NCI-H345 treated with DMSO at 0.1 percent for 48 hours (cell line): ENCODE data around the gene CACNB4.

ENCODE experiments used
- DNase-seq: peaks from one replicate; lab custom pipeline; 2025; ENCODE audit not compliant: unreplicated experiment; lab: John Stamatoyannopoulos, UW

The CACNB4 gene

DNA sequence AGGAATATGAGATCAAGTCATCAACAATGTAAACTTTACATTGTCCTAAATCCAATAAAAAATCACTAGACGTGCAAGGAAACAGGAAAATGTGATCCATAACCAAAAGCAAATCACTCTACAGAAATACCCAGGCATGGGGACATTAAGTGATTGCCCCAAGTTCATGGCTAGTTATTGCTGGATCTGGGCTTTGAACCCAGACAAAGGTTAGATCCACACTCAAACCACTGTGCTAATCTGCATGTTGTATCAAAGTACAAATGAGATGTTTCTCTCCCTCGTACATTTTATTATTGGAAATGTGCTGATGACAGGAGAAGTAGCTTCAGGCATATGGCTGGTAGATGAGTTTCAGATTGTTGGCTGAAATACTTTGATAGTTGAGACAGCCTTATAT, 267.9 kb downstream of the CACNB4 start:
- DNase-seq = no peak

DNA sequence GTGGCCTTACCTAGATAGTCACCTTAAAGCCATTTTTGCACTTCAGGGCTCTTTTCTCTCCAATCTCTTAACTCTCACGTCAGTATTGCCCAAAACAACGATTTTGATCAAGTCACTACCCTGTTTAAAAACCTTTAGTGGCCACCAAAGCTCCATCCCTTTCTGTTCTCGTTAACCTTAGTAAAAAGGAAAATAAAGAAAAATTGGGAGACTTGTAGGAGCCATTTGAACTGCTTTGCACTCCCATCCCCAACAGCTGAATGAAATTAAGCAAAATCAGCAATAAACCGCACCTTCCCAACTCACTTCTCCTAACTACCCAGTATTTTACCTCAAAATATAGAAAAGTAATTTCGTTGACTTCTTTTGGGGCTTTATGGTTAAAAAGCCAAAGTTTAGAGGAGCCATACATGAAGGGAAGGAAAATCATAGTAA, 269.9 kb downstream of the CACNB4 start:
- DNase-seq = no peak

DNA sequence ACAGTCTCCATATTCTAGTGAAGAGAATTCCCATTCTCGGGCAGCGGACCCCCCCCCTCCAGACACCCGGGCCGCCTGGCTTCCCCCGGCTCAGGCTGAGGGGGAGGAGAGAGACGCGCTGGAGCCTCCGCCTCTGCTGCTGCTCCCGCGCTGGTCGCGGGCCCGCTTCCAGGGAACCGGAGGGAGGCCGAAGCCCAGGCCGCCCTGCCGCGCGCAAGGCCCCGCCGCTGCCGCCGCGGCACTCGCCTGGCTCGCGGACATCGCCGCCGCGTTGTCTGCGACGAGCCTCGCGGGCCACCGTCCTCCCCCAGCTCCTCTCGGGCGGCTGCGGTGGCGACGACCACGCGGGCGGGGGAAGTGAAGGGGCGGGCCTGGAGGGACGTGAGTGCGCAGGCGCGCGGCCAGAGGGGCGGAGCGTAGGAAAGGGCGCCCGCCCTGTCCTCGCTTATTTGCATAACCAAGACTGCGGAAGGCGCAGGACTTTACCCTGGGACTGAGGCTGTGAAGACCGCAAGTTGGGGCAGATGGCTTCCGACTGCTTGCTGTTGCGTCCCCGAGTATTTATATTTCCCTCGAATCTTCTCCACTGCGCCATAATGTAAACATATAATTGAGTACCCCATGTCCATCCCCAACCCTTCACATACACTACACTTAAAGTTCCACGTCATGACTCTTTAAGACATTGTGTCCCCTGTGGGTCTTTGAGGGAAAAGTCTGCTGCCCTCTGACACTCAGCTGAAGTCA, 270.5 kb downstream of the CACNB4 start, which contains the start of gene ARL5A:
Gene ARL5A, minus strand, starts transcription at position 279 of the 747 bp plus-strand sequence. Its CDS starts 245 bp downstream, at position 34.
- DNase-seq = peak; percentile 82

DNA sequence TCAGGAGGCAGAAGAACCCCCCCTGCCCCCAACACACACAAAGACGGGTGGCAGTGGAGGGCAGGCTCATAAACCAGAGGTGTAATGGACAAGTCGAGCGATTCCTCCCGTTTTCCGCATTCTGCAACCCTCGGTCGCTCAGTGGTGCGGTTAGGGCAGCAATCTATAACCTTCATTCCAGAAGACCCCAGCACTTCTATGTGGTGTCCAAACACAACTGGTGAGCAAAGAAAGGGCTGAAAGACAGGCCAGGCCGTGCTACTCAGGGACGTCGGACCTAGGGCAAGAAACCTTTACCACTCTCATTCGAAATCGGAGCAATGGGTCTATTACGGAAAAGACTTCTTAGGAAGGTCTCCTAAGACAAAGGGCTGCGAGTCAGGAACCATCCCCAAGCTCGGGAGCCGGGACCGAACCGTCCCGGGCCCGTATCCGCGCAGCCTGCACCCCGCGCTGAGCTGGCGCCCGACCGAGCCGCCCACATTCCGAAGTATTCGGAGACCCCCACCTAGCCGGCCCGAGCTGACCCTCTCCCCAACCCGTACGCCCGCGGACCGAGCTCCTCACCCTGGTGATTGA, 271.2 kb downstream of the CACNB4 start:
- DNase-seq = no peak

DNA sequence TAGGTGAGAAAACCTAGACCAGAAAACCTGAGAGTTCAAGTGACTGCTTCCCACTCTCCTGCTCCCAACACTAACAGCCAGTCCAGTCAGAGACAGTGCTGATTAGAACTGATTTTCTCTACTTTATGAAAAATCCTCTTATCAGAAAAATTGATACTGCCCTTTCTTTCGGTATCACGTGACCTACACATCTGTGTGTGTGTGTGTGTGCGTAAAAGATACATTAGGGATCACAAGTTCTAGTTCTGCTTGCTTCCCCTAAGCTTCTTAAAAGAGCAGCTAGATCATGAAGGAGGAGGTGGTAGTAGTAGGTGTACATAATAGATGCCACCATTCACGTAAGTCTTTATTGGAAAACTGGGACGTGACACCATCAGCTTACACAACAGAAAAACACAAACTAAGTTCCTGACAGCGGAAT, 272.1 kb downstream of the CACNB4 start:
- no peak for DNase-seq

DNA sequence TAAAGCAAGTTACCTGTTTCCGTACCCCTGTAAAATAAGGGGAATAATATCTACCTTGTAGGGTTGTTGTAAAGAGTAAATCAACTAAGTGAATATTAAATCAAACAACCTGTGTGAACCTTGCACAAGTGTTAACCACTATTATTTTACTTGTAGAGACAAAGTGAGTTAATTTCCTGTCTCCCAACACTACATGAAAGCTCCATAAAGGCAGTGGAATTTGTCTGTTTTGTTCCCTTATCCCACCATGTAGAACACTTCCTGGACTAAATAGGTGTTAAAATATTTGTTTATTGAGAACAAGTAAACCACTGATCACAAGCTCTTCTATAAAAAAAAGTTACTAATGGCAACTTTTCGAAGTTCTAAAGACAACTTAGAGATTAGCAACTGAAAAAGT, 274.0 kb downstream of the CACNB4 start:
- DNase-seq = no peak

DNA sequence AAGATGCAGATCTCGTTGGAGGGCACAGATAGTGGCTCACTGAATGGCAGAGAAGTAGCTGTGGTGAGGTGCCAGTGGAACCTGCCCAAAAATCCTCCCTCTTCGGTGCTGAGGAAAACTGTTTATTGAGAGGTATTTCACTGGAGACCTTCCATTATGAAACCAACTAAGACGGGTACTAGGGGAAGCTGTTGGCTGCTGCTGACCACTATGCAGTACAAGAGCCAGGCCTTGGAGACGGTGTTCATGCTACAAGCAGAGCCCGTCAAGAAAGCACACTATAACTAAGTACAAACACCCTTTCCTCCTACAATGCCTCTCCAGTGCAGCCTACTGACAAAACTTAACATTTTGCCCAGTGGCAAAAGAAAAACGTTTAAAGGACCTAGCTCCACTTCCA, 275.2 kb downstream of the CACNB4 start:
- DNase-seq = no peak

DNA sequence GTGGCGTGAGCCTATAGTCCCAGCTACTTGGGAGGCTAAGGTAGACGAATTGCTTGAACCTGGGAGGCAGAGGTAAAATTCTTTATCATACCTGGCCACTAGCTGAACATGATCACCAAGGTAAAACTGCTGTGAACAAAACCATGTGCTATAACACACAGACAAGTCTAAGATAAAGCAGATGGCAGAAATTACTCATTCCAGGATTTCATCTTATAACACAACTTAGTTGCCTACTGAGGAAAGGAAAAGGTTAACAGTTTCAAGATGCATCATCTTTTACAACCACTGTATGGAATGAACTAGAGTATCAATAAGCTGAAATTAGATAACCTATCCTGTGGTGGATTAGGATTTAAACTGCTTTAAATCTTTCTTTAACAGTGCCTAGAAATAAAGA, 278.9 kb downstream of the CACNB4 start:
- no peak for DNase-seq

DNA sequence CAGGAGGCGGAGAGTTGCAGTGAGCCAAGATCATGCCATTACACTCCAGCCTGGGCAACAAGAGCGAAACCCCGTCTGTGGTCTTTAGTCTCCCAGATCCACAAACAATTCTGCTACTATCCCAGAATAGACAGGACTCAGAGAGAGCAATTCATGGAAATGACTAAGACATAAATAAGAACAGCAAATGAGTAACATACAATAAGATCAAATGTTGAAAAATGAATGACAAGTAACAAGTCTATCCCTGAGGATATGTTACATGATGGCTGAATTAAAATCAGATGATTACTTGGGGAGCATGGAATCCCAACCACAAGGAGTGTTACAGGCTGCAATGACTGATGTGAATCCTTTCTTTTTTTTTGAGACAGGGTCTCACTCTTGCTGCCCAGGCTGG, 280.9 kb downstream of the CACNB4 start:
- DNase-seq = no peak

DNA sequence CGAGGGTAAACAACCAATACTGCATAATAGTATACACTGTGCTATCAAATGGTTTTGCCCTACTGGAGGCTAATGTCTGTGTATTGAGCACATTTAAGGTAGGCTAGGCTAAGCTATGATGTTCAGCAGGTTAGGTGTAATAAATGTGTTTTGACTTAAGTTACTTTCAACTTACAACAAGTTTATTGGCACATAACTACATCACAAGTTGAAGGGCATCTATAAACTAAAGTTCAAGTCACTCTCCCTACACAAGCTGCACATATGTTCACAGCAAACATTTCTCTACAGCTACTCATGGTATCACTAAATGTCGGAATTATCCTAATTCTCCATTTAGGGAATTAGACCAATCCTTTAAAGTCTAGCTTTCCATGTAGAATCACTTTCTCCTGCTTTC, 282.0 kb downstream of the CACNB4 start:
- DNase-seq = no peak

DNA sequence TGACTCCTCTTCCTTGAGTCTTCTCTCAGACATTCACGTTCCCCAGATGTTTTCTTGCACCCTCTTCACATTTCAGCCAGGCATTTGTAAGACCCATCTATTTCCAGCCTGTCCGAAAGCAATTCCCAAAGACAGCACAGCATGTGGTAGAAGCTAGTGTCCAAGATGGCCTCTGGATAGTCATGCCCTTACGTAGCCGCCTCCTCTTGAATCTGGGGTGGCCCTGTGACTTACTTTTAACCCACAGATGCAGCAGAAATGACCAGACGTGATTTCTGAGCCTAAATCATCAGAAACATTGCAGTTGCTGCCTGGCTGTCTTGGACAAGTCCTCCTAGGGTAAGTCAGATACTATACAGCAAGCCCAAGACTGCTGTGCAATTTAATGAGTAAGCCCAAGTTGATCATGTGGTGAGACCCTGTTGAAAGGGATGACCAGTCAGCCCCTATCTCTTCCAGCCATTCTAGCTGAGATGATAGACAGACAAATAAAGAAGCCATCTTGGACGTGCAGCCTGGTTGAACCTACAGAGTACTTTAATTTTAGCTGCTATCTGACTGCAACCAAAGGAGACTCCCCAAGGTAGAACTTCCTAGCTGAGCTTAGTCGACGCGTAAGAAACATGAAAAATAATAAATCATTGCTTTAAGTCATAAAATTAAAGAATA, 282.9 kb downstream of the CACNB4 start:
- DNase-seq = no peak

DNA sequence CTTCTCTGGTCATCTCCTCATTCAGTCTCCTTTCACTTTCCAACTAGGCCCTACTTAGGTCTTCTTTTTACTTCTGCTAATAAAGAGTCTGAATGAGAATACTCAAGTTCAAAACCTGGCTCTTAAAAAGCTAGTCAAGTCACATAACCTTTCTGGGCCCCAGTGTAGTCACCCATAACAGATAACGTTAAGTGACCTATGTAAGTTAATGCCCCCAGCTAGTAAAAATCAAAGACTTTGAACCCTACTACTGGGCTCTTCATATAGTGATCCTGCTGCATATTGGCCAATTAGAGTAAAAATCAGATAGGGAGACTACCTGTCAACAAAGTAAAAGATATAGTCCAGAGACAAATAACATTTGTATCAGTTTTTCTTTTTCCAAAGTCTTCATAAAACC, 288.4 kb downstream of the CACNB4 start:
- no peak for DNase-seq

DNA sequence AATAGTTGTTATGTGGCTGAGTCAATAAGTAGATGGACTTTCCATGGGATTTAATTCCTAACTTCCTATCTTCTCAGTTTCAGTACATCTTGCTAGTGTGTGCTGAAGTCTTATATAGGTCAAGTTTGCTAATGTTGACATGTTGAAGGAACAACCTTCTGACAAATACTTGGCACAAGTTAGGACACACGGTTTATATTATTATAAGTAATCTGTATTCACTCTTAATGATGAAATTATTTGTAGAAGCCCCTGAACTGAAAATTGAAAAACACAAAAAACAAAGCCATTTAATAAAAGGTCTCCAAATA, 289.8 kb downstream of the CACNB4 start:
- DNase-seq = no peak

DNA sequence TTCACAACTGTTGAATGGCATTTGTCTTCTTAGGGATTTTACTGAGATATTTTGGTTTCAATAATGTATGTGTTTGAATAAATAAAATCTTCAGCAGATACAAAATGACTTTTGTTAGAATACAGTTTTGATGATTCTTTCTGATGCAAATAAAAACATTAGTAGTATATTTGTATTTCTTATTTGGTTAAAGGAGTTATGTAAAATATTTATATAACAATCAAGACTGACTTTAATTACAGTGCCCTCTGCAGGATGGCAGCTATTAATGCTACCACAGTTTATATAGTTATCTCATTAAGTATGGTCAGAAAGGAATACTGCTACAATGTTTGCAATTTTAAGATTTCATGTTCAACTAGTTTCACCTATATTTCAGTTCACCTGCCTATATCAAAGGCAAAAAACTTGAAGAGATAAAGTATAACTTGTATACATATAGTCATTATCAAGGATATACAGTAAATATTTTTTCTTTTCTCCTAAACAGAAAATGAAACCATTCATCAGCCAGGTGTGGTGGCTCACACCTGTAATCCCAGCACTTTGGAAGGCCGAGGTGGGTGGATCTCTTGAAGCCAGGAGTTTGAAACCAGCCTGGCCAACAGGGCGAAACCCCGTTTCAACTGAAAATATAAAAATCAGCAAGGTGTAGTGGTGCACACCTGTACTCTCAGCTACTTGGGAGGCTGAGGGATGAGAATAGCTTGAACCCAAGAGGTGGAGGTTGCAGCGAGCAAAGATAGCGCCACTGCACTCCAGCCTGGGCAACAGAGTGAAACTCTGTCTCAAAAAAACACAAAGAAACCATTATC, 290.4 kb downstream of the CACNB4 start:
- no peak for DNase-seq

DNA sequence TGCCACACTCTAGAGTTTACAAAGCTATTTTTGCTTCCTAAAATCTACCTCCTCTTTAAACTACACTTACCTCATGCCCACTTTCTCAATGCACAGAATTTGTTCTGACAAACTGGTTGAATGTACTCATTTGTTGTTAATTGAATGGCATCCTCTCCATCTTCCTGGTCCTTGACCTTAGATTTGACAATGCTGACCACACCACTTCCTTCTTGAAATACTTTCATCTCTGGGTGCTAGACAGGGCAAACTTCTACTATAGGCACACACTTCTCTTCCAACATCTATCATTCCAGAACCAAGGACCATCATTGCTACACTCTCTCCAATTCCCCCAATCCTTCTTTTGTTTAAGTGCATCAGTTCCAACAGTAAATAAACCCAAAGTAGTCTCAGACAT, 292.9 kb downstream of the CACNB4 start:
- no peak for DNase-seq

DNA sequence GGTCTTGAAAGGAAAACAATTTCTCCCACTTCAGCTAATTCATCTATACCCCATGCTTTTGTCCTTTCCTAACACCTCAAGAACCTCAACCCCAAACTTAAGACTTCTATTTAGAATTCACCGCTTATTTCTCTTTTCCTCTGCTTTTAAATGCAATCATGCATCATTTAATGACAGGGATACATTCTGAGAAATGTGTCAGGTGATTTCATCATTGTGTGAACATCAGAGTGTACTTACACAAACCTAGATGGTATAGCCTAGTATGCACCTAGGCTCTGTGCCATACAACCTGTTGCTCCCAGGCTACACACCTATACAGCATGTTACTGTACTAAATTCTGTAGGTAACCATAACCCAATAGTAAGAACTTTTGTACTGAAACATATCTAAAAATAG, 293.5 kb downstream of the CACNB4 start:
- DNase-seq = no peak

DNA sequence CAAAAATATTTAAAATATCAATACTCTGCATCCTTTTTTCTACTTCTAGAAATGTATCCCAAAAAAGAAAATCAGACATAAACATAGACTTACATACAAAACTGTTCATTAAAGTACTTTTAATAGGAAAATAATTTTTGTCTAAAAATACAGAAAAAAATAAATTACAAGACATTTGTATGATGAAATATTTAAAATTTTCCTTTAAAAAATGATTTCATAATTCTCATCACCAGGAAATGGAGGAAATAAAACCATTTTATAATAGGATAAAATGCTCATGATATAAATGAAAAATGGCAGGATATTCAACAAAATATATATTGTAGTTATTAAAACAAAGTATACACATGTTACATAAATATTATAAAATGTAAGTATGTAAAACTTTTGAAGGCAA, 295.0 kb downstream of the CACNB4 start:
- no peak for DNase-seq

DNA sequence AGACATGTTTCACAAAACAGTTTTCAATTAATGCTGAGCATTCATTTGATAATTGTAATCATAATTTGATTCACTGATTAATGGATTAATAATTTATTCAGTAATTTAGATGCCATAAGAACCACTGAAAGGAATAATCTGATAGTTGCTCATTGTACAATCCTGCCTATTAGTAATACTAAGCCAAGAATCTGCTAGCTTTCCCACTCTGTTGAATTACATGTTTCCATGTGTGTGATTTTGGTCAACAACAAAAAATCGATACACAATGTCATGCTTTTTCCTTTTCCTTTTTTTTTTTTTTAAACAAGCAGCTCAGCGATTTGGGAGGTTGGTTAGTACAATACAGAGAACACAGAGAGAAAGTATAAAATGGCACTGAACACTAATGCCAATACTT, 296.5 kb downstream of the CACNB4 start:
- DNase-seq = no peak

DNA sequence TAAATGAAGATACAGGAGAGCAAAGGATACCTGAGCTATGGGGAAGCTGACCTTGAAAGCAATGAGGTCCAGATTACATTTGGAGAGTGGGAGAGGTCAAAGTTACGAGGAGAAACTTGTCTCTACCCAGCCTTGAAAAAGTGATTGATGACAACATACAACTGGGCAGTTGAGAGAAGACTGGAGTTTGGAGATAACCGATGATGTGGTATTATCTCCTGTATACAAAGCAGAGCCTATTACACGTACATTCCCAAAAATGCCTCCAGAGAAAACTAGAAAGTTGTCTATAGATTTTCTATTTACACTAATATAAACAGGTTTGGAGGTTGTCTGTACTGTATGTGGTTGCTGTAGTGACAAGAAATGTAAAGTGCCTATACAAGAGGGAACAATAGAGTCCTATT, 299.0 kb downstream of the CACNB4 start:
- DNase-seq = no peak

DNA sequence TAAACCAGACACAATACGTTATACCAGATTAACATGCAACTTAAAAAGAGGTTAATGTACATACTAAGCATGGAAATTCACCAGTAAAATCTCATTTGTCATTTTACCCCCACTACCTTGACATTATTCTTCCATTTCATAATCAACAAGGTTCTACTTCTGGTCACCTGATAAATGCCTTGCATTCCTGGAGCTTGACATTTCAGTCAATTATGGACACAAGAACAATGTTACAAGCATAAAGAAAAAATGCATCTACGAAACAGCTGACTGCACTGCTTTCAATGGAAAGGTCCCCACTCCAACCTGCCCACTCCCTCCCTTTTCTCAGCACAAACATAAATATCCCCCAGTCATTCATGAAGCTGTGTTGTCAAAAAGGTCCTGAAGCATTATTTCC, 302.1 kb downstream of the CACNB4 start:
- DNase-seq = no peak

DNA sequence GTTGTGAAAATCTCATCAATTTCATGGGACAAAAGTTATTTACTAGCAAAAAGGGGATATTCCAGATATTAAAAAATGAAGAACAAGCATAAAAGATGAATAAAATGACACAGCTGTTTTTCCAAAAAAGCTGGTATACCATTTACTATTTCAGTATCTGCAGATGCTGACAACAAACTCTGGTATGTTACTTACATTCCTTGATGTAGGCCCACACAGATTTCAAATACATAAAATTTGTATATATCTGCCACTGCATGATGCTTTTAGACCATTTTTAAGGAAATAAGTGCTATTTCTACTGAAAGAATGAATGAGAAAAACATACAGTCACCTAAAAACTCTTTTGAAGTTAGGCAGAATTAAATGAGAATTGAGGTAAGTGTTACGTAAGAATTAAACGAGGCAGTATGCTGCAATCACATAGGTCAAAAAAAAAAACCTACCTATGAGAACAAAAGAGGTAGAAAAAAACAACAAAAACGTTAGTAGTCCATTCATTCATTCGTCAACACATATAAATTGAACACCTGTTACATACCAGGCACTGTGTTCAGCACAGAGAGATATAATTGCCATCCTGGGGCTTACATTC, 303.1 kb downstream of the CACNB4 start:
- no peak for DNase-seq
